Neural cell (in vitro differentiated cells): Measurements from ENCODE around the gene COPZ2.
A peak's percentile ranks its signal among the peaks of the same experiment; 100 is the strongest.

Experiments used
- CTCF ChIP-seq: fragments of 450-650 bp; IDR thresholded peaks from 2 replicates; pipeline ENCODE4 v1.5.1; 2014; ENCODE audit warnings: antibody characterized with exemption, mild to moderate bottlenecking, moderate library complexity; ENCODE audit not compliant: poor library complexity, severe bottlenecking
- EP300 ChIP-seq: fragments of 450-650 bp; conservative IDR thresholded peaks from 2 replicates; pipeline ENCODE4 v1.6.1; 2014; ENCODE audit warnings: antibody characterized with exemption, mild to moderate bottlenecking, moderate library complexity; ENCODE audit not compliant: poor library complexity, severe bottlenecking
- EZH2 ChIP-seq: fragments of 200-600, 300-800 bp; shearing (Covaris generic), sonication (generic); IDR thresholded peaks from 2 replicates; pipeline ENCODE4 v1.6.1; 2014; ENCODE audit warnings: antibody characterized with exemption, low read length, borderline replicate concordance, mild to moderate bottlenecking; ENCODE audit not compliant: insufficient read depth, poor library complexity, severe bottlenecking
- MXI1 ChIP-seq: fragments of 450-650 bp; conservative IDR thresholded peaks from 2 replicates; pipeline ENCODE4 v1.6.1; 2014; ENCODE audit warnings: antibody characterized with exemption, mild to moderate bottlenecking; ENCODE audit not compliant: poor library complexity, severe bottlenecking
- POLR2AphosphoS5 ChIP-seq: IDR thresholded peaks from 2 replicates; pipeline ENCODE4 v1.6.1; 2012
- RAD21 ChIP-seq: fragments of 450-650 bp; conservative IDR thresholded peaks from 2 replicates; pipeline ENCODE4 v1.6.1; 2014; ENCODE audit warnings: antibody characterized with exemption, mild to moderate bottlenecking, moderate library complexity
- SMC3 ChIP-seq: fragments of 450-650 bp; conservative IDR thresholded peaks from 2 replicates; pipeline ENCODE4 v1.6.1; 2014; ENCODE audit warnings: antibody characterized with exemption, mild to moderate bottlenecking, moderate library complexity; ENCODE audit not compliant: poor library complexity
- TF ChIP-seq, protein P1 (sequence below): IDR thresholded peaks from 2 replicates; pipeline ENCODE4 v1.6.1; 2012; ENCODE audit warnings: borderline replicate concordance

DNA sequence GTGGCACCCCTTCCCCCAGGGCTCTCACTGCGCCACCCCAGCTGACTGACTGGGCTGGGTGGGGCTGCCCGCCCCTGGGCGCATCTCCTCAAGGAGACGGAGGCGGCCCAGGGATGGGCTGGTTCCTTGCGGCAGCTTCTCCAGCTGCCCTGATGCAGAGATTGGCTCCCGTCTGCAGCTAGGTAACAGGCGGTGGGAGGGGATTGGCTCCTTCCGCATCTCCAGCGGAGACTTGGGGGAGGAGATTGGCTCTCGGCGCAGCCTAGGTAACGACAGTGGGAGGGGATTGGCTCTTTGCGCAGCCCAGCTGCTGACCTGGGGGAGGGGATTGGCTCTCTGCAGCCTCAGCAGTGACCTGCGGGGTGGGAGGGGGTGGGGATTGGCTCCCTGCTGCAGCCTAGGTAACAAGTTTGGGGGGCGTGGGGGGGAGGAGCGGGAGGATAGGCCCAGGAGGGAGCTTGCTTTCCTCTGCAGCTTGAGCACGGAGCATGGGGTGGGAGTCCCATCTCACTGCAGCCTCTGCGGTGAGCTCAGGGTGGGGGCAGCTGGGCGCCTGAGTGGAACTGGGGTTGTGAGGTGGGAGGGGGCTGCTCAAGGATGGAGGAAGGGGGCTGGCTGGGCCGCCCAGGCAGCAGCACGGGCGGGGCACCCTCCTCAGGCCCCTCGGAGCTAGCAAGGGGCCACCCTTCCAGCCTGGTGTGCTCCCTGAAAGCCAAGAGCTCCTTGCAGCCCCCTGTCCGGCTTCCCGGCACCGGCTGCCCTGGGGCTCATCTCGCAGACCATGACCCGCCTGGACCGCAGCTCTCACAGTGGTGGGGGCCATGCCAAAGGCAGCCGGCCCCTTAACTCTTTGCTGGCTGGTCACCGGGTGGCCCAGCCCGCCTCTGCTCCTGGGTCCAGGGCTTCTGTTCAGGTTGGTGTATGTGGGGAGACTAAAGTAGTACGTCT lies 16.9 kb upstream of the COPZ2 start:
- TF ChIP-seq MXI1 (peak; percentile 62), CTCF (no peak), EZH2 (no peak), RAD21 (no peak), POLR2AphosphoS5 (peak; percentile 26), SMC3 (no peak), EP300 (peak; percentile 8)
- TF ChIP-seq, protein P1, sequence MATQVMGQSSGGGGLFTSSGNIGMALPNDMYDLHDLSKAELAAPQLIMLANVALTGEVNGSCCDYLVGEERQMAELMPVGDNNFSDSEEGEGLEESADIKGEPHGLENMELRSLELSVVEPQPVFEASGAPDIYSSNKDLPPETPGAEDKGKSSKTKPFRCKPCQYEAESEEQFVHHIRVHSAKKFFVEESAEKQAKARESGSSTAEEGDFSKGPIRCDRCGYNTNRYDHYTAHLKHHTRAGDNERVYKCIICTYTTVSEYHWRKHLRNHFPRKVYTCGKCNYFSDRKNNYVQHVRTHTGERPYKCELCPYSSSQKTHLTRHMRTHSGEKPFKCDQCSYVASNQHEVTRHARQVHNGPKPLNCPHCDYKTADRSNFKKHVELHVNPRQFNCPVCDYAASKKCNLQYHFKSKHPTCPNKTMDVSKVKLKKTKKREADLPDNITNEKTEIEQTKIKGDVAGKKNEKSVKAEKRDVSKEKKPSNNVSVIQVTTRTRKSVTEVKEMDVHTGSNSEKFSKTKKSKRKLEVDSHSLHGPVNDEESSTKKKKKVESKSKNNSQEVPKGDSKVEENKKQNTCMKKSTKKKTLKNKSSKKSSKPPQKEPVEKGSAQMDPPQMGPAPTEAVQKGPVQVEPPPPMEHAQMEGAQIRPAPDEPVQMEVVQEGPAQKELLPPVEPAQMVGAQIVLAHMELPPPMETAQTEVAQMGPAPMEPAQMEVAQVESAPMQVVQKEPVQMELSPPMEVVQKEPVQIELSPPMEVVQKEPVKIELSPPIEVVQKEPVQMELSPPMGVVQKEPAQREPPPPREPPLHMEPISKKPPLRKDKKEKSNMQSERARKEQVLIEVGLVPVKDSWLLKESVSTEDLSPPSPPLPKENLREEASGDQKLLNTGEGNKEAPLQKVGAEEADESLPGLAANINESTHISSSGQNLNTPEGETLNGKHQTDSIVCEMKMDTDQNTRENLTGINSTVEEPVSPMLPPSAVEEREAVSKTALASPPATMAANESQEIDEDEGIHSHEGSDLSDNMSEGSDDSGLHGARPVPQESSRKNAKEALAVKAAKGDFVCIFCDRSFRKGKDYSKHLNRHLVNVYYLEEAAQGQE = no peak
